ENCODE results near the gene SMAP1.

The SMAP1 gene

DNA sequence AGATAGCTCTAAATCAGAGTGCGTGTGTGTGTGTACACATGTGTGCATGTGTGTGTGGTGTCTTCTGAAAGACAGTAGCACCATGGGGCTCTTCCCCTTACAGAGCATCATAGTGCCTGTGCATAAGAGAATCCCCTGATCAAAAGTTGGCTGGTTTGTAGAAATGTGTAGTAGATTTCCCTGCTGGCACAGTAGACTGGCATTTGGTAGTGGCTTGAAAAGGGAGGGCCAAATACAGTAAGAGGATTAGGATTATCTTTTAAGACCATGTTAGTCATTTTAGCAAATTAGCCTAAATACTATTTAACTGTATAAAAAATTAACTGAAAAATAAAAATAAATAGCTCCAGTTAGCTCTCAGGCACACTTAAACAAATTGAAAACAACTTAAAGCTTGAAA, 176.6 kb downstream of the SMAP1 start:
- DNase-seq = no peak

DNA sequence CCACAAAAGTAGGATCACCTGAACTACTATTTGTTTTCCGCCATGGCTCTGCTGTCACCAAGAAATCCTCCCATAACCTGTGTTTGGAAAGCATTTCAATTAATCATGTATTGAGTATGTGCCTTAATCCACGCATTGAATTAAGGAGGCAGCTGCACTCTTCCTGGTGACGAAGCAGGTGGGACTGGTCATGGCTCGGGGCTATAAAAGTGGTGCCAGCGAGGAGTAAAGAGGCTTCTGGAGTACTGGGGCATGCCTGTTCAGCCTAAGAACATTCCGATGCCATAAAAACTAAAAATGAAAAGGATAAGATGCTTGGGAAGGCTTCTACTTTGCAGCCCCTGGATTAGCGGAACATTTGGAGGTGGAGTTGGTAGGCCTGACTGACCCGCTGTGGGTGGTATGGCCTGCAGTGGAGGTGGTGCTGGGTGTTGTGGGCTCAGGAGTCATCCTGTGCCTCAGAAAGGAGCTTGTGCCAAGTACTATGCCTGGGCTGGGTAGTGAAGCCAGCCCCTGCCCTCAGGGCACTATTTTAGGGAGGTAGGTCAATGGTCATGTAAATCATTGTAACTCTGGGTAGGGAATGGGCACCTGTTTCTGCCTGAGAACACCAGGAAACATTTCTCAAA, 178.6 kb downstream of the SMAP1 start:
- peak; percentile 11 to 17 for DNase-seq

DNA sequence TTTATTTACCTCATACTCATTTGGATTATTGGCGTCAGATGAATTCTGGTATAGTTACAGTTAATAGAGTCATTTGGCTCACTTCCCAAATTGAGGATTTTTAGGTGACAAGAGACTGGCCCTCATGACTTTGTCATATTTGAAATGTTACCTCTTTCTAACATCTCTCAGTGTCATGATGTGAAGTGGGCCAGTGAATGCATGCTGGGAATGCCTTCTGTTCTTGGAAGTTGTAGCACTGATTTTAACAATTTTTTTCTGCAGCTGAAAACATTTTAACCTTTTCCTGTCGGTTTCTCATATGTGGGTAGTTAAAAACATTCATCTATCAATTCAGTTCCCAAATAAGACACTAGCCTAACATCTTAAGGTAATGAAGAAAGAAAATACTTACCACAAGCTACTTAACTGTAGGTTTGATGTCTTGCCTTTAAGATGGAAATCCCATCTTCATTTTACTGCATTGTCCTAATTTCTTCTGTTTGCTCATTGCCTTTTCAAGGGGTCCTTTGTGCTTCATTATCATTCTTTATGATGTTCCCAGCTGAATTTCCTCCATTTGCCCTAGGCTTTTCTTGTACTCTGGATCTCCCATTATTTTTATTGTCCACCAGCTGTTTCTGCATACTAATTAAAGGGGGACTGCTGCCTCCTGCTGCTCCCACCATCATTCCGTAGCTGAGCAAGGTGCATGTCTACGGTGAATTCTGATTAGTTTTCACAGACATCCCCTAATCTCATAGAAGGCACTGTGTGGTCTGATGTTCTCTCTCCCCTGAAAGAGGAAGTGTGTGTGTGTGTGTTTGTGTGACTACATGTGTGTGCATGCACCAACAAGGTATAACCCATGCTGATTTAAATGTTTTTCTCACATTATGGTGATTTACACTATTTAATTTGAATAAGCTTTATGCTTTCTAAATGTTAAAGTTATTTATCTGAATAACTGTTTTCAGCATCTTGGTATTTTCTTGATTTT, 179.7 kb downstream of the SMAP1 start:
- no peak for DNase-seq

DNA sequence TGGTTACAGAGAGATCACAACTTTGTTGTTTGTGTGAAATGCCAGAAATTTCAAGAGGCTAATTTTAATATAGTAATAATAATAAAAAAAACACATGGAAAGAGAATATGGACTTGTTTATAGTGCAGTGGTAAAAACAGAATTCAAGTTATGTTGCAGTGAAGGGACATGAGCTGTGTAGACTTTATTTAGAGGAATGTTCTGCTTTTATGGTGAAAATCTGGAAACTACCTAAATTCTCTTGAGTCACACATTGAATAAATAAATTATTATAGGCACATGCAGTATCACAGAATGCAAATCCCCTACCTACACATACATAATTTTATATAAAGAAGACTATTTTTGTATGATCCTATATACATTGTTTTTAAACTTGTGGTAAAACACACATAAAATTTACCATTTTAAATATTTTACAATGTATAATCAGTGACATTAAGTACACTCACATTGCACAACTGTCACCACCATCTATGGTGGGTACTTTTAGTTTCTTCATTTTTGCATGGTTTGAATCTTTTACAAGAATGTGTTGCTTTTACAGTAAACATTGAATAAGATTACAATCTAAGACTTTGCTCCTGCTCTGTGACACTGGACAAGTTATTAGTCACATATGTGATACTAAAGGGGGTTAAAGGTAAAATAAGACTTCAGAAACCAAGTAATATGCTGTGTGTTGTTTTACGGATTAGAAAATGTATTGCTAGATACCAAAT, 181.8 kb downstream of the SMAP1 start:
- DNase-seq = no peak

- no peak for DNase-seq
Observed at GRCh38 chr6:70852667-70853246, 185.1 kb downstream of the SMAP1 start.

DNA sequence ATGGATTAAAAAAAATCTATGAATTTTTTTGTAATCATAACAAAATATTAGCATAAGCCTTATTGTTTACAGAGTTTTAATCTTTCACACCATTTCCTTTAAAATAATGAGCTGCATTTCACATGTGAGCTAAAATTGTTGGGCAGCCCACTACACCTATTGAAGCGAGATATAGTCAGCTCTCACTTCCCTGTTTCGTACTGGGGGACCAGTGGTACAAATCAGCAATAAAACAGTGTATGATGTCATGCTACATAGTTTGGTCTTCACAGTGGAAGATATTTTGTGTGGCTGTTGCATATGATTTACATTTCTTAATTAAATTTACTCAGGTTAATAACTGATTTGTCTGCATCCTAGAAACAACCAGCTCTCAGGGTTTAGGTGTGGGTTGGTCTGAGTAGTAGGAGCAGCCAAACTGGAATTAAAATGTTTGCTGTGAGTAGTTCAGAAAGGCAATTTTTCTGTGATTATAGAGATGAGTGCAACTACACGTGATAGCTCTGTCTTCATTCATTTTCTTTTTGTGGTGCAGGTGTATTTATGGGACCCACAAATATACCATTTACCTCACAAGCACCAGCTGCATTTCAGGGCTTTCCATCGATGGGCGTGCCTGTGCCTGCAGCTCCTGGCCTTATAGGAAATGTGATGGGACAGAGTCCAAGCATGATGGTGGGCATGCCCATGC, 189.8 kb downstream of the SMAP1 start:
- no peak for DNase-seq

- DNase-seq = no peak
Observed at GRCh38 chr6:70860045-70860444, 192.4 kb downstream of the SMAP1 start.

DNA sequence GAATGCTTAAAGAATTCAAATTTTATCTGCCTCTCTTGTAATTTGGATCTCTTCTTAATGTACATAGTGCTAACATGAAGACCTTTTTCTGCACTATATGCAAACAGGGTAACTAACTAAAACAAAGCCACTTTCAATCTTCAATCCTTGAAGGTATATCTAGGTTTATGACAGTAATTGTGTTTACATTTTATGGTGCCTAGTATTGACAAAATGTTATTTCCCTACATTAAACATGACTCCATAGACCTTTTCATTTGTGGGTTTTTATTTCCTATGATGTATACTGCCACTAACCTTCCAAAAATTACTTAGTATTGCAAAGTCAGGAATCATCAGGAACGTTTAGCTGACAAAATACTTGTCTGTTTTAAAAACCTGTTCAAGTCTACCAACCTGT, 193.2 kb downstream of the SMAP1 start:
- no peak for DNase-seq

DNA sequence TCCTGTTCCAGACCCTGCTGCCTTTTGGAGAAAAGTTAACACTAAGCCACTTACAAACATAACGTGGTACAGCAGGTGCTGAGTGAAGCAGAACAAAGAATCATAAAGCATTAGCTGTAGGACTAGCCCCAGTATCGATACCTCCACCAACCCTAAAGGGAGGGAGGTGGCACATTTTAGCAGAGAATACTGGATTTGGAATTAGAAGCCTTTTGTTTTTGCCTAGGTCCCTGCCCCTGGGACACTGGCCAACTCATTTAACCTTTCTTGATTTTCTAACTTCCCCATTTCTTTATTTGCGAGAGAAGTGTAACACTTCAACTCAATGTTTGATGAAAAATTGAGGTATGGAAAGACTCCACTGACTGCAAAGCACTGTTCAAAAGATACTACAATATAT, 195.7 kb downstream of the SMAP1 start:
- no peak for DNase-seq

DNA sequence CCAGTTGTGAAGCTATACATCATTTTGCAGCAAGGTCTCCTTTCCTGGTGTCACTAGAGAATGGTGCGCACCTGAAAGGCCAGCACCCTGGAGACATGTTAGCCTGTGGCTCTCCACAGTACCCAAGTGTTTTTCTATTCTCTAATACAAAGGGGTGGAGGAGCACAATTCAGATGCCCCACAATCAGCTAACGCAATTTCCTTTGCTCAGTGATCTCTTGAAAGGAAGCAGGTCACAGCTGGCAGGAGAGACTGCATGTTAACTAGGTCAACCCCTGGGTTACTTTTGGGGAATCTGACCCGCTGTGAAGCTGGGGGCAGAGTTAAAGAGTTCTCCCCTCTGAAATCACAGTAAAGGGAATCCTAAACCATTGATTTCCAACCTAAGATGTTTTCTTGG, 196.7 kb downstream of the SMAP1 start:
- DNase-seq = no peak

DNA sequence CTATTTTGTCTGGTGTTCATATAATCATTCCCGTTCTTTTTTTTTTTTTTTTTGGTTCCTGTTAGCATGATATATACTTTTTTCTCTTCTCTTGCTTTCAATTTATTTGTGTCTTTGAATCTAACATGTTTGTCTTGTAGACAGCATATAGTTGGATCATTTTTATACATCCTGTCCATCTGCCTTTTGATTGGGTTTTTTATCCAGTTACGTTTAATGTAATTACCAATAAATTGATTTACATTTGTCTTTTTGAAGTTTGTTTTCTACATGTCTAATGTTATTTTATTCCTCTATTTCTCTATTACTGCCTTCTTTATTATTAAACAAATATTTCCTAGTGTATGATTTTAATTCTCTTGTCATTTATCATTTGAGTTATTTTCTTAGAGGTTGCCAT, 204.8 kb downstream of the SMAP1 start:
- DNase-seq = no peak

- no peak for DNase-seq
Observed at GRCh38 chr6:70874181-70874913, 206.7 kb downstream of the SMAP1 start.

DNA sequence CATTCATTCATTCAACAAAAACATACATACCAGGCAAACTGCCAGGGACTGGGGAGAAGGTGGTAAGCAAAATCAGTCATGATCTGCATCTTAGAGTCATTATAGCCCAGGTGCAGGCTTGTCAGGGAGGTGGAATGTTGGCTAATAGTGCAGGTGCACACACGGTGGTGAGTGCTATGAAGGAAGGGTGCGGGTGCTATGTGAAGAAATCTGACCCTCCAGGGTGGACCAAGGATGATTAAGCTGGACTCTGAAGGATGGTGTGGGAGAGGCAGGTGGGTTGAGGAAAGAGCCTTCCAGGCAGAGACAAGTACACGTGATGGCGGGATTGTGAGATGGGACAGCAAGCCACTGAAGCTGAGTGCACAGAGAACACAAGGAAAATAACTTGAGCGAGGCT, 211.8 kb downstream of the SMAP1 start:
- DNase-seq = no peak

DNA sequence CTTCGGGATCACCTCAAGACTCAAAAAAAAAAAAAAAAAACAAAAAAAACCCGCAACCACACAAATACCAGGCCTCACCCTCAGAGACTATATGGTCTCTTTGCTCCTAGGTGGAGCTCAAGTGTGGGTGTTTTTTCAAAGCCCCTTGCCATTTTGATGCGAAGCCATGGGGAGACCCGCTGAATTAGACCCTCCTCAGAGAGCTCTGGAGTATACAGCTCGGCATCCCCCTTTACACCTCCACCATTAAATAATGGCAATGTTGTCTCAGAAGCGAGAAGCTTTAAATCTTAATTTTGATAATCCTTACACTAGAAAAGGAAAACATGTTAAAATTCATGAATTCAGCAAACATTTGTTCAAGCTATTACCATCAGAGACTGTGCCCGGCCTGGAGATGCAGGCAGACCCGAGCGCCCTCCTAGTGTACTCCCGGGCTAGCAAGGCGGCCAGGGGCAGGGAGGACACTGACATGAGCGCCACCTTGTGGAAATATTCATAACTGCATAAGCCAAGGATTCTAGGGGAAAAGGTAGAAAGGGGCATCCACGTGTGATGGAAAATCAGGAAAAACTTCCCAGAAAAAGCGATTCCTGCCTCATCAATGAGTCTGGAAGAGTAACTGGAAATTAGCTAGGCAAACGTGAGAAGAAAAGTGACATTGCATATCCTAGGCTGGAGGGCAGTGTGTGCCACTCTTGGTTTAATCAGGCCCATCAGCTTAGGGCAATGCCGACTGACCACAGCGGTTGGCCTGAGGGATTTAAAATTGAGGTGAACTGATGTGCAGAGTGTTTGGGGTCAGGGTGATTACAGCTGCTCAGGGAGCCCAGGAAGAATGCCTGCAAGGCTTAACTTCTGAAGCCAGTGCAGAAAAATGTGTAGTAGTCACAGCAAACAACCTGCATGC, 216.6 kb downstream of the SMAP1 start:
- DNase-seq = peak; percentile 44 to 52

DNA sequence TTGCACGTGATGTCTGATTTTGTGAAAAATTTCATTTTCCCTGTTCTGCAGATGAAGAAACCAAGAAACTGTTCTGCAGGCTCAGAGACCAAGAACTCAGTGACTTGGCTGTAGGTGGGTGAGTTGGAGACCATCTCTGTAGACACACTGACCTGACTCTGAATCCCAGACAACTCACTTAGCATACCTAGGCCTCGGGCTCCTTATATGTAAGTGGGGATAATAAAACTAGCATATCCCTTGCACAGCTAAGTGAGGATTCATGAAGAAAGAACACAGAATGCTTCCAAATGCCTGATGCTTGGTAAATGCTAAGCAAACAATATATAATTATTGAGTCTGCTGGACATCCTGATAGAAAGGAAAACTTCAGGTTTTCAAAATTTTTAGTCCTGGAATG, 218.4 kb downstream of the SMAP1 start:
- DNase-seq = no peak

DNA sequence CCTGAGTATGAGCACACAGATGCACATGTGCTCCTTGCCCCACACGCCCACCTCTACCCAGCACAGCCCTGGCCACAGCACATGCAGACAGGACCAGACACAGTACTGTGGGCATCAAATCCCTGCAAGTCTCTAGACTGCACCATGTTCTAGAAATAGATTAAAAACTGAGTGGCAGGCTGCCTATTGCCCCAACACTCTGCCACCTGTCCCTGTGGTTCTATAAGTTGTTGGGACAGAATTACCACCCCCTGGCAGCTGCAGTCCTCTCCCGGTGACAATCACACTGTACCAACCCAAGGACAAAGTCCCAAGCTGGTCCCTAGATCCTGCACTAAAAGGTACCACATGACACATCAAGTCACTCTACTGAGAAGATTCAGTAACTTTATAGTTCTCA, 219.0 kb downstream of the SMAP1 start:
- DNase-seq = no peak

DNA sequence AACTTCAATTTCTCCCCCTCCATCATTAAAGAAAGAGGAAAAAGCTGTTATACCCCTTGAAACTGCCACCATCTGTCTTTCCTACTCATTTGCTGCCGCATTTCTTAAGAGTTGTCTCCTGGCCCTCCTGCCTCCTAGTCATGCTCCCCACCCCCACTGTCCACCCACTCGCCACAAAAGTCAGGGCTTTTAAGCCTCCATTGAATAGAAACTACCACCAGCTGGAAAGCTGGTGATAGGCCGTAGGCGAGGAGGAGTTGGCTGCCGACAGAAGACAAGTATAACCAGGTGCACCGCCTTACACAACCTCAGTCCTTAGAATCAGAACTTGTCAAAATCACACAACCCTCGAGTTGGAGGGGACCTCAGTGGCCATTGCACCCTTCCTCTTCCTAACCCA, 221.6 kb downstream of the SMAP1 start:
- no peak for DNase-seq

- DNase-seq = no peak
Observed at GRCh38 chr6:70894001-70894400, 226.3 kb downstream of the SMAP1 start.

- DNase-seq = no peak
Observed at GRCh38 chr6:70900047-70900446, 232.4 kb downstream of the SMAP1 start.

GRCh38 chr6:70901324-70901723, 233.6 kb downstream of the SMAP1 start:
- DNase-seq = no peak
